Small intestine (tissue), 7 donors: ENCODE results near the gene CLDN19. TPM values are rescaled to one million over a fixed set of nuclear protein-coding genes. Genes with fewer than 3 reads are reported as not detected.

ENCODE experiments used
- DNase-seq, 2 donors: peaks; one replicate each; pipeline versions ENCODE4 v3.0.0 to v3.0.0-alpha.2; 2013
- FAIRE-seq: peaks from 2 replicates; lab custom pipeline; 2012; peaks lifted over from hg19 to GRCh38; lab: Jason Lieb, UNC
- H3K27ac ChIP-seq, 3 donors: one replicate each; pipeline ENCODE4 v1.5.1; 2013; ENCODE audit warnings: low read length in 2 of 3, mild to moderate bottlenecking in 2 of 3, control low read depth in 1 of 3, inconsistent platforms in 1 of 3, low read depth in 1 of 3, moderate library complexity in 1 of 3
- H3K27me3 ChIP-seq, 3 donors: one replicate each; pipeline ENCODE4 v1.6.1; 2013; ENCODE audit warnings: low read length in 3 of 3, inconsistent platforms in 1 of 3; ENCODE audit not compliant: control insufficient read depth in 3 of 3, insufficient read depth in 3 of 3
- H3K36me3 ChIP-seq, 3 donors: one replicate each; pipeline ENCODE4 v1.6.1; 2013; ENCODE audit warnings: low read length in 3 of 3, inconsistent platforms in 1 of 3, low read depth in 1 of 3, mild to moderate bottlenecking in 1 of 3, moderate library complexity in 1 of 3; ENCODE audit not compliant: control insufficient read depth in 3 of 3, insufficient read depth in 2 of 3
- H3K4me1 ChIP-seq, 3 donors: one replicate each; pipeline ENCODE4 v1.6.1; 2013; ENCODE audit warnings: low read length in 2 of 3, inconsistent platforms in 1 of 3, low read depth in 1 of 3, mild to moderate bottlenecking in 1 of 3, moderate library complexity in 1 of 3; ENCODE audit not compliant: control insufficient read depth in 3 of 3, insufficient read depth in 2 of 3
- H3K4me3 ChIP-seq, 3 donors: one replicate each; pipeline ENCODE4 v1.5.1; 2013; ENCODE audit warnings: low read length in 3 of 3, control low read depth in 1 of 3, inconsistent platforms in 1 of 3, low read depth in 1 of 3, mild to moderate bottlenecking in 1 of 3, moderate library complexity in 1 of 3
- H3K9me3 ChIP-seq, 2 donors: one replicate each; pipeline ENCODE4 v1.6.1; 2013; ENCODE audit warnings: low read depth in 1 of 2, low read length in 1 of 2; ENCODE audit not compliant: control insufficient read depth in 2 of 2, insufficient read depth in 1 of 2
- WGBS, 3 donors: extraction: QIAGEN DNeasy Blood & Tissue Kit; methylation state at CpG; one replicate each; pipeline ENCODE4 v1.1.7; 2013; 5-methylcytosine and 5-hydroxymethylcytosine counted together
- polyA plus RNA-seq, 4 donors: library from polyadenylated mRNA; stranded (reverse) in 3 of 4; unstranded in 1 of 4; fragments of 200-250 nt in 3 of 4; fragments of 120-200 nt in 1 of 4; gene quantifications; one replicate each; pipeline versions ENCODE4 v1.2.1 to v1.2.3, GENCODE V29; 2013
- donor health status: healthy with polysubstance abuse.
- donor health status: control.
- donor health status: control.
- donor health status: Bipolar disorder and iron deficiency.
- donor health status: healthy.

CLDN19 gene
- polyA plus RNA-seq, 4 donors, result 0.18 to 8.4 TPM; not detected in 2

GRCh38 chr1:42746436-42747105, 6.5 kb upstream of the CLDN19 start:
- Histone ChIP-seq H3K36me3 (peaks cover 0 to 49% (median 0%) of the 10 kb centered on the region in 3 donors), H3K4me1 (no peaks in the 10 kb centered on the region), H3K27ac (no peak overlapping the region), H3K4me3 (no peak overlapping the region), H3K27me3 (no peaks in the 10 kb centered on the region), H3K9me3 (peaks cover 0 to under 1% of the 10 kb centered on the region in 2 donors)
- WGBS, 3 donors, result 89 to 93% (median 90%) methylated on average over 12 of the region's 12 CpGs
- FAIRE-seq, result no peak
- DNase-seq, result no peak

GRCh38 chr1:42745851-42746250, 5.8 kb upstream of the CLDN19 start:
- Histone ChIP-seq H3K4me3 (no peak overlapping the region), H3K27me3 (no peaks in the 10 kb centered on the region), H3K9me3 (no peaks in the 10 kb centered on the region), H3K4me1 (peaks cover 0 to under 1% (median 0%) of the 10 kb centered on the region in 3 donors), H3K36me3 (peaks cover 0 to 49% (median 0%) of the 10 kb centered on the region in 3 donors), H3K27ac (no peak overlapping the region)
- DNase-seq (no peak), FAIRE-seq (no peak)
- WGBS, 3 donors, result 79 to 86% (median 79%) methylated on average over 8 of the region's 8 CpGs

- Histone ChIP-seq H3K27me3 (no peaks in the 10 kb centered on the region), H3K4me1 (peaks cover 0 to 13% (median 0%) of the 10 kb centered on the region in 3 donors), H3K36me3 (peaks cover 0 to 38% (median 0%) of the 10 kb centered on the region in 3 donors), H3K4me3 (no peak overlapping the region), H3K9me3 (no peaks in the 10 kb centered on the region), H3K27ac (no peak overlapping the region)
- DNase-seq (no peak), FAIRE-seq (no peak)
- 81 to 91% (median 87%) methylated on average over 9 of the region's 9 CpGs for WGBS, 3 donors
These were observed 4.0 kb upstream of the CLDN19 start for GRCh38 chr1:42744148-42744413.

GRCh38 chr1:42743317-42744147, 3.5 kb upstream of the CLDN19 start:
- H3K27ac ChIP-seq, result no peak overlapping the region
- no peaks in the 10 kb centered on the region for H3K9me3 ChIP-seq
- H3K4me1 ChIP-seq, result peaks cover 0 to 13% (median 0%) of the 10 kb centered on the region in 3 donors
- DNase-seq, result no peak
- WGBS, 3 donors, result 78 to 82% (median 78%) methylated on average over 21 of the region's 21 CpGs
- no peak overlapping the region for H3K4me3 ChIP-seq
- peaks cover 0 to 32% (median 0%) of the 10 kb centered on the region in 3 donors for H3K36me3 ChIP-seq
- H3K27me3 ChIP-seq, result no peaks in the 10 kb centered on the region
- FAIRE-seq, result no peak

- DNase-seq, result no peak
- Histone ChIP-seq H3K27me3 (no peaks in the 10 kb centered on the region), H3K9me3 (no peaks in the 10 kb centered on the region), H3K36me3 (peaks cover 0 to 25% (median 0%) of the 10 kb centered on the region in 3 donors), H3K27ac (no peak overlapping the region), H3K4me1 (peaks cover 0 to 13% (median 0%) of the 10 kb centered on the region in 3 donors), H3K4me3 (no peak overlapping the region)
- WGBS, 3 donors, result 90 to 92% (median 90%) methylated on average over 9 of the region's 9 CpGs
- no peak for FAIRE-seq
These were observed 2.7 kb upstream of the CLDN19 start for GRCh38 chr1:42742617-42743316.

- peaks cover 0 to 19% (median 0%) of the 10 kb centered on the region in 3 donors for H3K36me3 ChIP-seq
- H3K27me3 ChIP-seq, result no peaks in the 10 kb centered on the region
- peaks cover 0 to 13% (median 0%) of the 10 kb centered on the region in 3 donors for H3K4me1 ChIP-seq
- no peak overlapping the region for H3K4me3 ChIP-seq
- DNase-seq, result no peak
- FAIRE-seq, result no peak
- no peaks in the 10 kb centered on the region for H3K9me3 ChIP-seq
- 87 to 89% (median 87%) methylated on average over 8 of the region's 8 CpGs for WGBS, 3 donors
- H3K27ac ChIP-seq, result no peak overlapping the region
These were observed 2.1 kb upstream of the CLDN19 start for GRCh38 chr1:42742141-42742540.

- no peak overlapping the region for H3K27ac ChIP-seq
- FAIRE-seq (no peak), DNase-seq (no peak)
- no peaks in the 10 kb centered on the region for H3K27me3 ChIP-seq
- H3K36me3 ChIP-seq, result peaks cover 0 to 15% (median 0%) of the 10 kb centered on the region in 3 donors
- no peaks in the 10 kb centered on the region for H3K9me3 ChIP-seq
- H3K4me1 ChIP-seq, result peaks cover 0 to 13% (median 0%) of the 10 kb centered on the region in 3 donors
- WGBS, 3 donors, result 87 to 98% (median 95%) methylated on average over 4 of the region's 4 CpGs
- no peak overlapping the region for H3K4me3 ChIP-seq
These were observed 1.7 kb upstream of the CLDN19 start for GRCh38 chr1:42741706-42742105.

GRCh38 chr1:42740851-42741580, 980 bp upstream of the CLDN19 start:
- FAIRE-seq, result no peak
- DNase-seq, result no peak
- 78% methylated on average over 17 to 19 of the region's 19 CpGs for WGBS, 3 donors

More at GRCh38 chr1:42740851-42741580, 980 bp upstream of the CLDN19 start:
- Histone ChIP-seq H3K36me3 (peaks cover 0 to 8% (median 0%) of the 10 kb centered on the region in 3 donors), H3K4me3 (no peak overlapping the region), H3K27ac (no peak overlapping the region), H3K9me3 (no peaks in the 10 kb centered on the region), H3K4me1 (peaks cover 0 to 13% (median 0%) of the 10 kb centered on the region in 3 donors), H3K27me3 (no peaks in the 10 kb centered on the region)
